Ascending aorta (tissue), 2 donors: ENCODE measurements around the gene SFMBT2. TPM values are rescaled to one million over a fixed set of nuclear protein-coding genes. Genes with fewer than 3 reads are reported as not detected.

Experiments used
- DNase-seq, 2 donors: peaks; one replicate each; pipeline ENCODE4 v3.0.0-alpha.2; 2019; ENCODE audit warnings: low spot score in 2 of 2
- H3K27ac ChIP-seq, 2 donors: fragments of 200-600 bp; sonication (generic); one replicate each; pipeline ENCODE4 v1.5.1; 2016 to 2017; ENCODE audit warnings: mild to moderate bottlenecking in 1 of 2
- H3K27me3 ChIP-seq: fragments of 200-600 bp; sonication (generic); one replicate; pipeline ENCODE4 v1.5.1; 2017
- H3K36me3 ChIP-seq, 2 donors: fragments of 200-600 bp; sonication (generic); one replicate each; pipeline ENCODE4 v1.5.1; 2016
- H3K4me1 ChIP-seq, 2 donors: fragments of 200-600 bp; sonication (generic); one replicate each; pipeline ENCODE4 v1.5.1; 2016 to 2017; ENCODE audit warnings: mild to moderate bottlenecking in 1 of 2
- H3K4me3 ChIP-seq, 2 donors: fragments of 200-600 bp; sonication (generic); one replicate each; pipeline ENCODE4 v1.5.1; 2016 to 2017; ENCODE audit warnings: mild to moderate bottlenecking in 1 of 2
- H3K9me3 ChIP-seq, 2 donors: fragments of 200-600 bp; sonication (generic); one replicate each; pipeline ENCODE4 v1.5.1; 2016
- intact Hi-C: fragments of 100-400 bp; cut with DNase I; formaldehyde crosslinking; loops from one replicate; pipeline ENCODE4 v1.15.1; 2023
- total RNA-seq: library from RNA; depleted of rRNA; stranded (reverse); fragments of >200 nt; gene quantifications from one replicate; pipeline ENCODE4 v1.1.0, GENCODE V29; 2016
- TF ChIP-seq, protein P1 (sequence below), 3 experiments: fragments of 200-600 bp in 2 of 3; fragments of 450-650 bp in 1 of 3; sonication (generic) in 2 of 3; IDR thresholded peaks; one replicate each; pipeline ENCODE4 v1.5.1; 2016 to 2019; ENCODE audit warnings: antibody characterized with exemption in 3 of 3, mild to moderate bottlenecking in 1 of 3, moderate library complexity in 1 of 3

SFMBT2 gene
- total RNA-seq, 1 donor from 2014 or later, result 2.2 TPM

DNA sequence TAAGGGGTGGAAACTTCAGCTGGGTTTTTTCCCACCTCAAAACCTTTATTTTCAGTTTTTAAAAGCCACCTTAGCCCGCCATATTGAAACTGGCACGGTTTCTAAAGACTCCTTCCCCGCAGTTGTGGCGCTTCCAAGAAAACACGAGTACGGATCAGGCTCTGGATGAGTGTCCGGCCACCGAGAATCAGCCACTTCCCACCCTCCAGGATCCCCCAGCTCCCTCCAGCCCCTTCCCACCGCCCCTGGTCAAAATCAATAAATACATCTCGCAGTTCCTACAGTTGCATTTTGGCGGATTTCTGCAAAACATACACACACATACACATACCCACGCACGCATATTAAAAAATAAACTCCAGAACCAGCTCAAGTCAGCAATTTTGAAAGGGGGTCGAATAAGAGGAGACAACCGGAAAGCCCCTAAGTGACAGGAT, 1.1 kb downstream of the SFMBT2 start:
- Histone ChIP-seq H3K4me1 (peaks cover 0 to 10% of the 10 kb centered on the region in 2 donors), H3K9me3 (no peaks in the 10 kb centered on the region), H3K27ac (no peak overlapping the region), H3K36me3 (no peaks in the 10 kb centered on the region), H3K4me3 (peak overlapping the region; percentile 65 to 72), H3K27me3 (peaks cover 5% of the 10 kb centered on the region)
- TF ChIP-seq, protein P1, sequence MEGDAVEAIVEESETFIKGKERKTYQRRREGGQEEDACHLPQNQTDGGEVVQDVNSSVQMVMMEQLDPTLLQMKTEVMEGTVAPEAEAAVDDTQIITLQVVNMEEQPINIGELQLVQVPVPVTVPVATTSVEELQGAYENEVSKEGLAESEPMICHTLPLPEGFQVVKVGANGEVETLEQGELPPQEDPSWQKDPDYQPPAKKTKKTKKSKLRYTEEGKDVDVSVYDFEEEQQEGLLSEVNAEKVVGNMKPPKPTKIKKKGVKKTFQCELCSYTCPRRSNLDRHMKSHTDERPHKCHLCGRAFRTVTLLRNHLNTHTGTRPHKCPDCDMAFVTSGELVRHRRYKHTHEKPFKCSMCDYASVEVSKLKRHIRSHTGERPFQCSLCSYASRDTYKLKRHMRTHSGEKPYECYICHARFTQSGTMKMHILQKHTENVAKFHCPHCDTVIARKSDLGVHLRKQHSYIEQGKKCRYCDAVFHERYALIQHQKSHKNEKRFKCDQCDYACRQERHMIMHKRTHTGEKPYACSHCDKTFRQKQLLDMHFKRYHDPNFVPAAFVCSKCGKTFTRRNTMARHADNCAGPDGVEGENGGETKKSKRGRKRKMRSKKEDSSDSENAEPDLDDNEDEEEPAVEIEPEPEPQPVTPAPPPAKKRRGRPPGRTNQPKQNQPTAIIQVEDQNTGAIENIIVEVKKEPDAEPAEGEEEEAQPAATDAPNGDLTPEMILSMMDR (IDR thresholded peaks at IDR 0.05), result no peak
- DNase-seq, result no peak
- intact Hi-C loops, result no loop called here

DNA sequence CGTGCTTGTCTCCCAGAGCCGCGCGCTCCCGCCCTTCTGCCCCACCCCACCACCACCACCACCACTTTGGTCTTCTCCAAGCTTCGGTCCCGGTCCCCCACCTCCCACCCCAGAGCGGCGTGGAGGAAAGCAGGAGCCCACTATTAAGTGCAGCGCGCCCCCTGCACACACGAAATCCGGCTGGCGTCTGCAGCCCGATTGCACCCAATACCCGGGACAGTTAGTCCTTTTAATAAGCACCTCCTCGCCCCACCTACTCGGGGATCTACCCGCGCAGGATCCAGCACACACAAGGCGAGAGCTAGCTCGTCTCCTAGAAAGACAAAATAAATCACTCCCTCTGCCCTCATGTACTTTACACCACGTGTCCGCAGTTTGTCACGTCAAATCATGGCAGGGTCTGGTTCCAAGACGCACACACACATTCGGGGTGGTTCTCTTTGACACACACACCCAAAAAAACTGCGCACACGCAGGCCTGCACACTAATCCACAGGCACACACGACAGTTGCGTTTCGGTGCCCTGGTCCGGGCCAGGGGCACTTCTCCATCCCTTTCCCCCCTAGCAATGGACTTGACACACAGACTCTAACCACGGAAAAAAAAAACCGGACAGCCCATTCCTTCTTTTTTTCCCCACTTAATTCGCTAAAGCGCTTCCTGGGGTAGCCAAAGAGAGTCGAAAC, 1.6 kb downstream of the SFMBT2 start:
- intact Hi-C loops, result no loop called here
- Histone ChIP-seq H3K9me3 (no peaks in the 10 kb centered on the region), H3K27me3 (peaks cover 5% of the 10 kb centered on the region), H3K36me3 (no peaks in the 10 kb centered on the region), H3K4me1 (peaks cover 0 to 10% of the 10 kb centered on the region in 2 donors), H3K4me3 (peak overlapping the region; percentile 65 to 72), H3K27ac (no peak overlapping the region)
- TF ChIP-seq, protein P1 (IDR thresholded peaks at IDR 0.05), result no peak
- DNase-seq, result no peak

DNA sequence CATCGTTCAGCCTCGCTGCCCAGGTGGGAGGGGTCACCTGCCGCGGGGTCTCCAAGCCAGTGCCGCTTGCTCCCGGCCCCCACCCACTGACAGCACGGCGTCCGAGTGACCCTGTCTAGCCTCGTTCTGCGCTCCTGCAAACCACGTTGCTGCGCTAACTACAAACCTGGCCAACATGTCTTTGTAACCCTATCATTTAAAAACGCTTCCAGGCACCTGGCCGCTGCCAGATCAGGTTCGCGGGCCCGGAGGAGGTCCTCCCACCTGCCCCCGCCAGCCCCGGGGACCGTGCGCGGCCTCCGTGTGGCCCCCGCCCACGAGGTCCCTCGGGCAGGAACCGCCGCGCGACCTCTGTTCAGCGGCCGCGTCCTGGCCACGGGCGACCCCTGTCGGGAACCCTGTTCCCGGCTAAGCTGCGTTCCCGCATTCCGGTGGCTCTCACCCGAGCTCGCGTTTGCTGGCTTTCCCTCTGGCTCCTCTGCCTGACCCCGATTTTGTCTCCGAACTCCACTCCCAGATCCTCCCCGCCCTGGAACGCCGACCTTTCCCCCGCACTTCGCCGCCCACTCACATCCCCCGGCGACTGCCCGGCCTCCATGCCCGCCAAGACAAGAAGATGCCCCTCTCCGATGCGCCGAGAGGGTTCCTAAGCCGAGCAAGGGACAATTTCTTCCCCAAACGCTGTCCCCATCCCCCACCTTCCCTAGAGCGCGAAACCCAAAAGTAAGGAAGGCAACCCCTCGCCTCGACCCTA, 2.4 kb downstream of the SFMBT2 start:
- no peaks in the 10 kb centered on the region for H3K36me3 ChIP-seq
- TF ChIP-seq, protein P1 (IDR thresholded peaks at IDR 0.05), result peak; percentile 15 to 36 (median 25)
- peaks cover 0 to 10% of the 10 kb centered on the region in 2 donors for H3K4me1 ChIP-seq
- no peak for DNase-seq
- H3K27me3 ChIP-seq, result peaks cover 5% of the 10 kb centered on the region
- no peaks in the 10 kb centered on the region for H3K9me3 ChIP-seq
- intact Hi-C loops, result no loop called here
- H3K27ac ChIP-seq, result peak overlapping the region; percentile 24 to 34
- H3K4me3 ChIP-seq, result peak overlapping the region; percentile 65 to 72

DNA sequence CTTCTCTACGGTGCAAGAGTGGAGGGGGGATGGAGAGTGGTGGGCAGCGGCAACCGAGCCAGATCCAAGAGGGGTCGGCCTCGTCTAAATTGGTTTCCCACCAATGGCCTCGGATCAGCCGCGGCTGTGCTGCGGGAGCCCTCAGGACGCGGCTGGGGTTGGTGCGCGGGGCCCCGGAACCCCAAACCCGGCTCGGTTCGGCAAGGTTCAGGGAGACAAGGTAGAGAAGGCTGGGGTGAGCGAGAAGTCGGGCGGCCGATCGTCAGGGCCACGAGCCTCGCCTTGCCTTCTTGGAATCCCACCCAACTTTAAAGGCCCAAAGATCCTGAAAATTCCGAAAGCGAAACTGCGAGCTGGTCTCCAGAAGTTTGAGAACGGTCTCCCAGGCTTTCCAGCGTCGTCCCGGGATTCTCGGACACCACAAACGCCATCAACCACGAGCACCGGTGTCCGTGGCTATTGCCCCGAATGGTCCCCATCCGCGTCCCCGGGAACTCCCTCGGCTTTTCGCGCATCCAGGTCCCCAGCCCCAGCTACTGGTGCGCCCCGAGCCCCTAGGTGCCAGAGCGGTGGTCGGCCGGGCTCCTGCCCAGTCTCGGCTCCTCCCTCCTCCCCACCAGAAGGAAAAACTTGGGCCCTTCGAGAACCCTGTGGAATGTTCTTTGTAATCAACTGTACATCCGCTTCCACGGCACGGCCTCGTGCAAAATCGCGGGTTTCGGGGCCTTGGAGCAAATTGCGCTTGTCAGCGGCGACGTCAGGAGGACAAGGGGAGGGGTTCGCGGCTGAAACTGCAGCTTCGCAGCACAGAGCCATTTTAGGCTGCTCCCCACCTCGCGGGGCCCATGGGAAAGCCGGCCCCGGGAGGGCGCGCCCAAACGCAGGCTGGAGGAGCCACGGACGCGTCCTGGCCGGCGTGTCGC, 3.2 kb downstream of the SFMBT2 start:
- peak in 1 of 2 donors; percentile 67 for DNase-seq
- peaks cover 0 to 10% of the 10 kb centered on the region in 2 donors for H3K4me1 ChIP-seq
- intact Hi-C loops, result no loop called here
- peaks cover 5% of the 10 kb centered on the region for H3K27me3 ChIP-seq
- no peaks in the 10 kb centered on the region for H3K36me3 ChIP-seq
- H3K27ac ChIP-seq, result peak overlapping the region; percentile 17 to 32
- H3K9me3 ChIP-seq, result no peaks in the 10 kb centered on the region
- TF ChIP-seq, protein P1 (IDR thresholded peaks at IDR 0.05), result no peak
- H3K4me3 ChIP-seq, result peak overlapping the region; percentile 65 to 72

DNA sequence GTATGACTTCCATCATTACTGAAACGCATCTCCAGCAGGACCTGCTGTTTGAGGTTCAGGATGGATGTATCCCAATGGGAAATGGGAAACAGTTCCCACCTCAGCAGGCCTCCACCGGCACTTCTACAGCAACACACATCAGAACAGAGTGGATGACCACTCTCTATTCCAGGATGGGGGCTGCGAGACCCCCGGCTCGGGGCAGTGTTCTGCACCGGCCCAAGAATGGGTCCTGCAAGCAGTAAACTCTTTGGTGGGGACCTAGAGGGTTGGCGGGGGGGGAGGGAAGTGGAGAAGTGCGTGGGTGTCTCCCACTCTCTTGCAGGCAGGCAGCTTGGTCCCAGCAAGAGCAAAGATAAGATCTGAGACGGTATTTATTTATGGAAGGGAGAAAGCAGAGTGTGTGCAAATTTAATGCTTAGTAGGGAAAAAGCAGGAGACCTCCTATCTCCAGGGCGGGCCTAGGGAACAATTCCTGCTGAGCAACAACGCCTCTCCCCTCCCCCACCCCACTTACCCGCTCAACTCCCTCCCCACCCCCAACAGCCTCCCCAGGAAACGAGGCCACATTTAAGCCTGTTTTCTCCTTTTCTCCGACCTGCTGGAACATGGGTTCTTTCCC, 4.0 kb downstream of the SFMBT2 start:
- H3K27me3 ChIP-seq, result peaks cover 5% of the 10 kb centered on the region
- intact Hi-C loops, result no loop called here
- TF ChIP-seq, protein P1 (IDR thresholded peaks at IDR 0.05), result no peak
- H3K27ac ChIP-seq, result peak overlapping the region; percentile 16 to 32
- no peak for DNase-seq
- peak overlapping the region; percentile 65 to 72 for H3K4me3 ChIP-seq
- no peaks in the 10 kb centered on the region for H3K9me3 ChIP-seq
- peaks cover 0 to 10% of the 10 kb centered on the region in 2 donors for H3K4me1 ChIP-seq
- H3K36me3 ChIP-seq, result no peaks in the 10 kb centered on the region
